ENCODE measurements around the gene ATP8B4. TPM values are rescaled to one million over a fixed set of nuclear protein-coding genes. Genes with fewer than 3 reads are reported as not detected.

ATP8B4 gene
- total and polyA plus RNA-seq, 12 donors = 2.1 to 23.9 (median 4.9) TPM

- DNase-seq = no peak
- Histone ChIP-seq H3K27me3 (no peaks in the 10 kb centered on the region), H3K4me1 (replicated peaks in 1 of 2) (no peaks in the 10 kb centered on the region), H3K4me3 (no peak overlapping the region), H3K36me3 (replicated peaks in 1 of 2) (no peaks in the 10 kb centered on the region), H3K27ac (no peak overlapping the region), H3K9me3 (replicated peaks in 1 of 3) (no peaks in the 10 kb centered on the region)
- intact Hi-C loops (cut with DNase I) = no loop called here
- TF ChIP-seq POLR2A (IDR thresholded peaks at IDR 0.05) = no peak
- no peak for TF ChIP-seq CTCF (IDR thresholded peaks at IDR 0.05)
- WGBS, 4 donors = 59 to 70% (median 67%) methylated on average over 3 of the region's 3 CpGs
These were observed 129.5 kb downstream of the ATP8B4 start for GRCh38 chr15:49989498-49989897.

- no peaks in the 10 kb centered on the region for H3K36me3 ChIP-seq (replicated peaks in 1 of 2)
- TF ChIP-seq POLR2A (IDR thresholded peaks at IDR 0.05) (no peak), CTCF (IDR thresholded peaks at IDR 0.05) (no peak)
- no peak for DNase-seq
- WGBS, 4 donors = 81 to 95% (median 85%) methylated on average over 2 of the region's 2 CpGs
- H3K4me1 ChIP-seq (replicated peaks in 1 of 2) = no peaks in the 10 kb centered on the region
- intact Hi-C loops (cut with DNase I) = no loop called here
- H3K27ac ChIP-seq = no peak overlapping the region
- H3K27me3 ChIP-seq = no peaks in the 10 kb centered on the region
- H3K4me3 ChIP-seq = no peak overlapping the region
- no peaks in the 10 kb centered on the region for H3K9me3 ChIP-seq (replicated peaks in 1 of 3)
These were observed 130.3 kb downstream of the ATP8B4 start for GRCh38 chr15:49988766-49989165.

GRCh38 chr15:49987896-49988295 lies 131.1 kb downstream of the ATP8B4 start:
- no peak overlapping the region for H3K27ac ChIP-seq
- WGBS, 4 donors = 68 to 78% (median 78%) methylated on average over 3 of the region's 3 CpGs
- TF ChIP-seq CTCF (IDR thresholded peaks at IDR 0.05) (no peak), POLR2A (IDR thresholded peaks at IDR 0.05) (no peak)

GRCh38 chr15:49987198-49987785 lies 131.7 kb downstream of the ATP8B4 start:
- 58 to 77% (median 70%) methylated on average over 3 of the region's 3 CpGs for whole genome bisulfite sequencing, 4 donors
- no peak overlapping the region for H3K27ac ChIP-seq
- H3K27me3 ChIP-seq = no peaks in the 10 kb centered on the region
- TF ChIP-seq CTCF (IDR thresholded peaks at IDR 0.05) = no peak
- TF ChIP-seq POLR2A (IDR thresholded peaks at IDR 0.05) = no peak
- no peak for DNase-seq
- H3K36me3 ChIP-seq (replicated peaks in 1 of 2) = no peaks in the 10 kb centered on the region
- H3K9me3 ChIP-seq (replicated peaks in 1 of 3) = no peaks in the 10 kb centered on the region
- no peak overlapping the region for H3K4me3 ChIP-seq
- no peaks in the 10 kb centered on the region for H3K4me1 ChIP-seq (replicated peaks in 1 of 2)
- intact Hi-C loops (cut with DNase I) = no loop called here

More at GRCh38 chr15:49987896-49988295, 131.1 kb downstream of the ATP8B4 start:
- intact Hi-C loops (cut with DNase I) = no loop called here
- H3K27me3 ChIP-seq = no peaks in the 10 kb centered on the region
- no peaks in the 10 kb centered on the region for H3K4me1 ChIP-seq (replicated peaks in 1 of 2)
- no peaks in the 10 kb centered on the region for H3K36me3 ChIP-seq (replicated peaks in 1 of 2)
- H3K4me3 ChIP-seq = no peak overlapping the region
- no peaks in the 10 kb centered on the region for H3K9me3 ChIP-seq (replicated peaks in 1 of 3)
- DNase-seq = no peak
